HFF-Myc (cell line): ENCODE results near the gene SMAD5.

ENCODE experiments used
- DNase-seq: peaks from one replicate; pipeline ENCODE4 v3.0.0-alpha.2; 2011; ENCODE audit warnings: low read depth; ENCODE audit errors: extremely low read depth
- H3K4me3 ChIP-seq: replicated peaks from 2 replicates; pipeline ENCODE4 v1.5.1; 2011; ENCODE audit warnings: low read depth, mild to moderate bottlenecking, control low read depth, low read length
- TF ChIP-seq, protein P1 (sequence below): IDR thresholded peaks from 2 replicates; pipeline ENCODE4 v1.5.1; 2012; ENCODE audit warnings: mild to moderate bottlenecking, low read depth, low read length, control low read depth; ENCODE audit errors: missing control alignments

Gene SMAD5

GRCh38 chr5:136205941-136206340, 73.3 kb downstream of the SMAD5 start:
- no peak for DNase-seq
- H3K4me3 ChIP-seq, result no peak overlapping the region
- TF ChIP-seq, protein P1, sequence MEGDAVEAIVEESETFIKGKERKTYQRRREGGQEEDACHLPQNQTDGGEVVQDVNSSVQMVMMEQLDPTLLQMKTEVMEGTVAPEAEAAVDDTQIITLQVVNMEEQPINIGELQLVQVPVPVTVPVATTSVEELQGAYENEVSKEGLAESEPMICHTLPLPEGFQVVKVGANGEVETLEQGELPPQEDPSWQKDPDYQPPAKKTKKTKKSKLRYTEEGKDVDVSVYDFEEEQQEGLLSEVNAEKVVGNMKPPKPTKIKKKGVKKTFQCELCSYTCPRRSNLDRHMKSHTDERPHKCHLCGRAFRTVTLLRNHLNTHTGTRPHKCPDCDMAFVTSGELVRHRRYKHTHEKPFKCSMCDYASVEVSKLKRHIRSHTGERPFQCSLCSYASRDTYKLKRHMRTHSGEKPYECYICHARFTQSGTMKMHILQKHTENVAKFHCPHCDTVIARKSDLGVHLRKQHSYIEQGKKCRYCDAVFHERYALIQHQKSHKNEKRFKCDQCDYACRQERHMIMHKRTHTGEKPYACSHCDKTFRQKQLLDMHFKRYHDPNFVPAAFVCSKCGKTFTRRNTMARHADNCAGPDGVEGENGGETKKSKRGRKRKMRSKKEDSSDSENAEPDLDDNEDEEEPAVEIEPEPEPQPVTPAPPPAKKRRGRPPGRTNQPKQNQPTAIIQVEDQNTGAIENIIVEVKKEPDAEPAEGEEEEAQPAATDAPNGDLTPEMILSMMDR, result no peak

GRCh38 chr5:136206361-136206760, 73.7 kb downstream of the SMAD5 start:
- no peak for DNase-seq
- TF ChIP-seq, protein P1, result no peak
- no peak overlapping the region for H3K4me3 ChIP-seq

- DNase-seq, result no peak
- H3K4me3 ChIP-seq, result no peak overlapping the region
- TF ChIP-seq, protein P1, result no peak
These were observed 75.0 kb downstream of the SMAD5 start for GRCh38 chr5:136207631-136208030.

DNA sequence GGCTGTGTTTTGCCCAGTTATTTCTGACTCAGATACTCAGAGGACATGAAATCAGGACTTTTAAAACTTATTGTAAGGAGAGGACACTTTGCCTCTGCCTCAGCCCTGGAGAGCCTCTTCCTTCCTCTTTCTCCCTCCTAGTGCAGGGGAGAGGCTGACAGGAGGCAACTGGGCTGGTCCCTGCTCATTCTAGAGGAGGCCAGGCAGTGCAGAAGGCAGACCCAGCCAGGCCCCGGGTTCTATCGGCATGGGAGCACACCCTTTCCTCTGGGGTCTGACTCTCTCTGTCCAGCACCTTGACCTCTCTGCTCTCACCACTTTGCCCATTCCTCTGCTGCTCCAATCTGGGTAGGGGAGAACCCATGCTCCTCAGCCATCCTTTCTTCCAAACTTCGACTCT, 76.3 kb downstream of the SMAD5 start:
- DNase-seq, result no peak
- H3K4me3 ChIP-seq, result no peak overlapping the region
- TF ChIP-seq, protein P1, result no peak

DNA sequence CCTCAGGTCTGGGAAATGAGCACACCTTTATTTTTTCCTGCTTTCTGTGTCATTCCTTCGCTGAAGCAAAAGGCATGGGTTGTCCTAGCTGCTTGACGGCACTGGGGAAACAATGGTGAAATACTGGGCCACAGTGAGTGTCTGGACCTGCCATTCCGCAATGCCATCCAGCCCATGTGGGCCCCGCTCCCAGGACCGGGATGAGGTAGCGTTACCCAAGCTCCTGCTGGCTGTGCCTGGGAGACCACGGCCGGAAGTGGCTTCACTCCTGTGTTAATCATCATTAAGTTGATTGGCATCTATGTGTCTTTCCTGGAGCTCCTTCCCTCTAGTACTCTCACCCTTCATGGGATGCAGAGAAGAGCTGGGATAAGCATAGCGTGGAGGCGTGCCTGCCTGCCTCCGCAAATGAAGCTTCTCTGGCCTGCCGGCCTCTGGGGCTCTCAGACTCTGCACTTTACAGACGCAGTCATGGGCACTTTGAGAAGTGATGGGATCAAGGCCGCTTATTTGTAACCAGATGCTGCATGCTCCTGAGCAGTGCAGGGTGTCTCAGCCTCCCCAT, 76.8 kb downstream of the SMAD5 start:
- TF ChIP-seq, protein P1, result no peak
- no peak for DNase-seq
- no peak overlapping the region for H3K4me3 ChIP-seq

DNA sequence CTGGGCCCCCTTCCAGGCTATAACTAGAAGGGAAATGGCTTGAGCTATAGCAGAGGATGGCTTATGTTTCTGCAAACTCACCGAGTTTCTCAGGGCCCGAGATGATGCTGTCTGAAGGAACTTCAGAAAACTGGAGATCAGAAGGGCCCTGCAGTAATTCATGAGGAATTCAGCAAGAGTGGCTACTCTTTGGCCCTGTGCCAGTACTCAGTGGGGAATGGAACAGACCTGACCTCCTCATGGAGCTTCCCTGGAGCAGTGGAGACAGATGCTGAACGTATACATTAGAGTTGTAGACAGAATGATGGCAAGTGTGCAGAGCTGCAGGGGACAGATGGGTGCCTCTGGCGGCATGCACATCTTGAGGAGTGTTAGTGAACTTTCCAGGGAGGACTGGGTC, 77.6 kb downstream of the SMAD5 start:
- H3K4me3 ChIP-seq, result no peak overlapping the region
- TF ChIP-seq, protein P1, result no peak
- no peak for DNase-seq
